C4-2B (cell line): ENCODE results near the gene AMHR2.
"Not testable (repeated sequence)": the region's sequence is repeated elsewhere in the genome, so short reads cannot be mapped to it uniquely, and the experiment has no call there.

Experiments used
- H3K27ac ChIP-seq: fragments of 450-650 bp; 2 replicates; pipeline ENCODE4 v1.5.1; 2017
- CTCF ChIP-seq: fragments of 450-650 bp; conservative IDR thresholded peaks from 2 replicates; pipeline ENCODE4 v1.5.1; 2017; ENCODE audit warnings: mild to moderate bottlenecking
- ZFX ChIP-seq: fragments of 450-650 bp; IDR thresholded peaks from 2 replicates; pipeline ENCODE4 v1.6.1; 2017

AMHR2 gene

GRCh38 chr12:53380794-53381730 lies 42.6 kb upstream of the AMHR2 start:
- TF ChIP-seq CTCF (no peak), ZFX (no peak)
- peak overlapping the region; percentile 83 for H3K27ac ChIP-seq

- TF ChIP-seq CTCF (no peak; the same call in 1 of the 2 replicates), ZFX (no peak)
- H3K27ac ChIP-seq = no peak overlapping the region; the same call in 1 of the 2 replicates
These were observed 41.7 kb upstream of the AMHR2 start for GRCh38 chr12:53381731-53382630.

- no peak overlapping the region for H3K27ac ChIP-seq
These were observed 40.4 kb upstream of the AMHR2 start for GRCh38 chr12:53383258-53383657.

GRCh38 chr12:53386381-53386780 lies 37.3 kb upstream of the AMHR2 start:
- not testable (repeated sequence) for H3K27ac ChIP-seq

More at GRCh38 chr12:53383258-53383657, 40.4 kb upstream of the AMHR2 start:
- TF ChIP-seq ZFX (no peak), CTCF (no peak)

GRCh38 chr12:53388932-53389331 lies 34.7 kb upstream of the AMHR2 start:
- TF ChIP-seq ZFX = no peak

GRCh38 chr12:53389702-53390101 lies 34.0 kb upstream of the AMHR2 start:
- H3K27ac ChIP-seq = no peak overlapping the region
- no peak for TF ChIP-seq CTCF
- TF ChIP-seq ZFX = no peak

More at GRCh38 chr12:53388932-53389331, 34.7 kb upstream of the AMHR2 start:
- no peak overlapping the region for H3K27ac ChIP-seq

GRCh38 chr12:53391724-53392123 lies 31.9 kb upstream of the AMHR2 start:
- TF ChIP-seq ZFX (no peak), CTCF (no peak)
- H3K27ac ChIP-seq = no peak overlapping the region

GRCh38 chr12:53399896-53400295 lies 23.8 kb upstream of the AMHR2 start:
- H3K27ac ChIP-seq = no peak overlapping the region
- TF ChIP-seq ZFX (no peak), CTCF (no peak)

- H3K27ac ChIP-seq = not testable (repeated sequence)
These were observed 21.3 kb upstream of the AMHR2 start for GRCh38 chr12:53402351-53402750.
